ENCODE data around the gene TMEM184C. TPM values are rescaled to one million over a fixed set of nuclear protein-coding genes. Genes with fewer than 3 reads are reported as not detected.

The TMEM184C gene
- total and polyA plus RNA-seq, 2 of the 8 experiments (the other 6 are each of a cell fraction or from before 2014, with no cell fraction given), result 11.1 to 42.4 TPM

- H2AFZ ChIP-seq (ENCODE audit: low read length), result no peak overlapping the region
- H4K20me1 ChIP-seq (replicated peaks in 1 of 2; ENCODE audit: control insufficient read depth in 1 of 2, insufficient read depth in 2 of 2, low read length in 2 of 2), result no peaks in the 10 kb centered on the region
- TF ChIP-seq BRCA1 (IDR thresholded peaks at IDR 0.05; ENCODE audit: low read depth, low read length) (no peak), SIX5 (IDR thresholded peaks at IDR 0.05; ENCODE audit: low read depth, low read length) (no peak), TCF12 (IDR thresholded peaks at IDR 0.05; ENCODE audit: low read depth, low read length) (no peak)
- no peak overlapping the region for H3K4me2 ChIP-seq (ENCODE audit: insufficient read depth in 1 of 2, low read depth in 2 of 2, low read length in 2 of 2)
- no peak overlapping the region for H2BK20ac ChIP-seq (ENCODE audit: low read length)
- H2BK120ac ChIP-seq (replicated peaks; ENCODE audit: low read depth, low read length), result no peak overlapping the region
- no peak overlapping the region for H4K91ac ChIP-seq (replicated peaks; ENCODE audit: insufficient read length, low read length)
- H3K4ac ChIP-seq (replicated peaks; ENCODE audit: insufficient read length, low read depth, low read length), result no peak overlapping the region
- H3K23me2 ChIP-seq (ENCODE audit: low read depth, low read length), result no peaks in the 10 kb centered on the region
- H3K27me3 ChIP-seq (replicated peaks in 1 of 4; ENCODE audit: control insufficient read depth in 3 of 4, extremely low read depth in 1 of 4, insufficient read depth in 3 of 4, low read length in 3 of 4), result no peaks in the 10 kb centered on the region
- ChIA-PET CTCF (ENCODE audit: partially characterized antibody) (interaction anchor here (0.9 to 1.2 kb wide), 2 partner anchors 151 to 153 kb away, joined by 3 to 4 read pairs; no protein-coding TSS in a partner anchor), POLR2A (ENCODE audit: partially characterized antibody) (no interaction called here)
- H3K4me1 ChIP-seq (replicated peaks in 1 of 4; ENCODE audit: control insufficient read depth in 3 of 4, insufficient read depth in 4 of 4, low read length in 3 of 4), result no peaks in the 10 kb centered on the region
- no peaks in the 10 kb centered on the region for H3K36me3 ChIP-seq (ENCODE audit: control insufficient read depth in 2 of 4, insufficient read depth in 4 of 4, low read length in 3 of 4)
- no peak overlapping the region for H3K4me3 ChIP-seq (ENCODE audit: extremely low read depth in 1 of 4, insufficient read depth in 2 of 4, low read depth in 3 of 4, low read length in 4 of 4)
- H3K9ac ChIP-seq (replicated peaks in 1 of 4; ENCODE audit: extremely low read depth in 1 of 4, low read depth in 3 of 4, low read length in 3 of 4), result no peak overlapping the region
- H3K18ac ChIP-seq (ENCODE audit: extremely low read depth, low read length), result no peak overlapping the region
- no peak overlapping the region for H4K5ac ChIP-seq (ENCODE audit: insufficient read length, low read depth, low read length)
- H2BK15ac ChIP-seq (ENCODE audit: low read length), result no peak overlapping the region
- H3K56ac ChIP-seq (replicated peaks; ENCODE audit: insufficient read length, low read depth, low read length), result no peak overlapping the region
- no peaks in the 10 kb centered on the region for H3K79me1 ChIP-seq (ENCODE audit: low read depth, low read length)
- no peak overlapping the region for H2AK5ac ChIP-seq (ENCODE audit: low read depth, low read length)
- no peaks in the 10 kb centered on the region for H3K9me3 ChIP-seq (ENCODE audit: insufficient read depth in 2 of 2, low read depth in 1 of 2, low read length in 1 of 2)
- H2BK5ac ChIP-seq (ENCODE audit: low read depth, low read length), result no peak overlapping the region
- H4K8ac ChIP-seq (ENCODE audit: extremely low read depth, insufficient read depth, low read length), result no peak overlapping the region
- no peak overlapping the region for H3K27ac ChIP-seq (ENCODE audit: low read depth, low read length)
- no peak overlapping the region for H2BK12ac ChIP-seq (ENCODE audit: low read depth, low read length)
- FAIRE-seq (no peak), DNase-seq (ENCODE audit: low read depth in 1 of 2, low spot score in 2 of 2) (no peak)
- no peak overlapping the region for H3K14ac ChIP-seq (ENCODE audit: insufficient read length)
- no peak overlapping the region for H3K23ac ChIP-seq (ENCODE audit: insufficient read length)
- 94% methylated on average over 8 of the region's 8 CpGs; no CpG with 5 or more reads in 1 of the 2 experiments for WGBS, 2 experiments (ENCODE audit: extremely low coverage in 1 of 2, insufficient coverage in 1 of 2, insufficient read length in 1 of 2, insufficient replicate concordance in 2 of 2, low coverage in 1 of 2, low lambda C conversion rate in 2 of 2, missing lambda C conversion rate in 1 of 2)
- H3K79me2 ChIP-seq (ENCODE audit: control insufficient read depth in 1 of 2, insufficient read depth in 2 of 2, low read length in 2 of 2), result no peaks in the 10 kb centered on the region
Measured at GRCh38 chr4:147714575-147715401, 97.6 kb downstream of the TMEM184C start.

All from H1 (cell line).